A172 (cell line): Measurements from ENCODE around the gene CFAP65. TPM values are rescaled to one million over a fixed set of nuclear protein-coding genes. Genes with fewer than 3 reads are reported as not detected.

ENCODE experiments used
- DNase-seq: peaks from one replicate; pipeline ENCODE4 v3.0.0-alpha.2; 2015; ENCODE audit warnings: low spot score
- total RNA-seq: library from RNA; depleted of rRNA; stranded (reverse); fragments of >200 nt; shearing (Covaris generic); gene quantifications from 2 replicates; pipeline ENCODE4 v1.2.3, GENCODE V29; 2014

CFAP65 gene
- total RNA-seq, 1 experiment from 2014 or later, result 0.55 TPM

DNA sequence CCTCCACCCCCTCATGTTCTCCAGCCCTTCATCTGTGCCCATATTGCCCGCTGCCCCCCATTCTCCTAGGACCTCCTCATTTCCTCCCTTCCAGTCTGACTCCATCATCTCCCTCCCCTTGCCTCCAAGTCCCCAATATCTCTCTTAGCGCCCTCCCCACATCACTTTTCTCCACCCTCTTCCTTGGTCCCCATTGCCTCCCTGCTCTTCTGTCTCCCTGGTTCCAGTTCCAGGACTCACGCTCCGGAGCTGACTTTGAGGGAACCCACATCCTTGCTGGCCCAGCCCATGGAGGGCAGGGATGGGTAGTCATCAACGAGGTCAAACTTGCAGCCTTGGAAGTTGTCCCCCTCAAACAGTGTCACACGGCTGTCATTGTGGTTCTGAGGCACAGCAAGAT is 50.7 kb downstream of the CFAP65 start:
- no peak for DNase-seq

DNA sequence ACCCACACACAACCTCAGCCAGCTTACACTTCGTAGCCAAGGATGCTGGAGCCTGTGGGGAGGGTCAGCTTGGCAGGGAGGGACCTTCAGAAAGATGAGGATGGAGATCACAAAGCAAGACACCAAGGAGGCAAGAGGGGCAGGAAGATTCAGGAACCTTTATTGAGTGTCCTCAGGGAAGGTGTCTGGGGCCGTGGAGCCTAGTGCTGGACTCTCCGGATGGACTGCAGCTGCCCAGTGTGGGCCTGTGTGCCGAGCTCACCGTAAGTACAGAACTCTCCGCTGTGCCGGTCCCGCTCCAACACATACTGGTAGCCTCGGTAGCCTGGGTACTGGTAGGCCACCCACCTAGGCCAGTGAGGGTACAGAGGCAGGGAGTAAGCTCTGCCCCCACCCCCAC is 51.3 kb downstream of the CFAP65 start:
- no peak for DNase-seq

DNA sequence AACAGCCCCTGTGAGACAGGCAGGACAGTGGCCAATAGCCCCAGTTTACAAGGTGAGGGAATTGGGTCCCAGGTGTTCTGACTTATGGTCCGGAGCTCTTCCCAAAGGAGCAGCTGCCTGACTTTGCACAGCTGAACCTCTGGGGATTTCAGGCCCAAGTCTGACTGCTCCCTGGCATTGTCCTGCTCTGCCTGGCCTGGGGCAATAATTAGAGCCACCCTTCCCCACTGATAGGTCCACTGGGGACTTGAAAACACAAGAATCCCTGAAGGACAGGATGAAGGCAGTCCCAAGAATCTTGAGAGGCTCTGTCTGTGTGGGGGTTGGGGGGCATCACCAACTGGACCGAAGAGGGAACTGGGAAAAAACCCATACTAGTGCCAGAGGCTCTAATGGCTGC is 52.7 kb downstream of the CFAP65 start:
- no peak for DNase-seq

DNA sequence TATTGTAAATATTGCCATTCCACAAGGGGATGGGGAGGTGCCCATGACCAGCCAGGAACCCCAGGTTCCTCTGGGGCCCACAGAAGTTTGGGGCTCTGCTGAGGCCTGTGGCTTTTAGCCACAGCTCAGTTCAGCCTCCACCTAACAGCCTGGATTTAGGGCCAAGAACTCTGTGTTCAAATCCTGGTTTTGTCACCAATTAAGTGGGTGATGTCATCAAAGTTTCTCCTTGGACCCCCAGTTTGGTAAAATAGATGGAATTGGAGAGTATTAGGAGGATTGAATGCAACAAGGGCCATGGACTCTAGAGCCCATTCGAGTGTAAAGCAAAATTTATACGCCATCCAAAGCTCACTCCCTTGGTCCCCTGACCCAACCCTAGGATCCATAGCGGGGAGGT is 53.2 kb downstream of the CFAP65 start:
- no peak for DNase-seq

DNA sequence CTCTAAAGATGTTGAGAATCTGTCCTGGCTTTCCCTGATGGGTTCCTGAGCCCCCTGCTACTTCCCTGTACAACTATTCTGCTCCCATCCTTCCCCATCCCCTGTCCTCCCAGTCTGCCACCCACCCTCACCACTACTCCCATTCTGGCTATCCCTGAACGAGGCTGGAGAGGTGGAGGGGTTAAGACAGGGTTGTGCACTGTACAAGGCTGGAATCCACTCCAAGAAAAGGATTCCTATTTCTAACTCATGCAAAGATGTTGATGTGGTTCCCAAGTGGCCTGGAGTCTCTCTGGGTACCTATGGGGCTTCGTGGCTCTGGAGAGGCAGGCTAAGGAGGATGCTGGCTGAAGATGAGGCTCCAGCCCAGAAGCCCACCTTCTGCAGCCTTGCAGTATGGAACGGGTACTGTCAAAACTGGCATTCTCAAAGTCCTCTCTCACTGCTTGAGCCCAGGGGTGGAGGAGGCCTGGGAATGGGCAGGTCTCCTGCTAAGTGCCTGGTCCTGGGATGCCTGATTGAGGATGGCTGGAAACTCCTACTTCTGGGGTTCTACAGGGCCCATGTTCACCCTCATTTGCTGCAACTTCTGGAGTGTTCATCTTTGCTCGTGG is 55.1 kb downstream of the CFAP65 start:
- DNase-seq, result no peak

DNA sequence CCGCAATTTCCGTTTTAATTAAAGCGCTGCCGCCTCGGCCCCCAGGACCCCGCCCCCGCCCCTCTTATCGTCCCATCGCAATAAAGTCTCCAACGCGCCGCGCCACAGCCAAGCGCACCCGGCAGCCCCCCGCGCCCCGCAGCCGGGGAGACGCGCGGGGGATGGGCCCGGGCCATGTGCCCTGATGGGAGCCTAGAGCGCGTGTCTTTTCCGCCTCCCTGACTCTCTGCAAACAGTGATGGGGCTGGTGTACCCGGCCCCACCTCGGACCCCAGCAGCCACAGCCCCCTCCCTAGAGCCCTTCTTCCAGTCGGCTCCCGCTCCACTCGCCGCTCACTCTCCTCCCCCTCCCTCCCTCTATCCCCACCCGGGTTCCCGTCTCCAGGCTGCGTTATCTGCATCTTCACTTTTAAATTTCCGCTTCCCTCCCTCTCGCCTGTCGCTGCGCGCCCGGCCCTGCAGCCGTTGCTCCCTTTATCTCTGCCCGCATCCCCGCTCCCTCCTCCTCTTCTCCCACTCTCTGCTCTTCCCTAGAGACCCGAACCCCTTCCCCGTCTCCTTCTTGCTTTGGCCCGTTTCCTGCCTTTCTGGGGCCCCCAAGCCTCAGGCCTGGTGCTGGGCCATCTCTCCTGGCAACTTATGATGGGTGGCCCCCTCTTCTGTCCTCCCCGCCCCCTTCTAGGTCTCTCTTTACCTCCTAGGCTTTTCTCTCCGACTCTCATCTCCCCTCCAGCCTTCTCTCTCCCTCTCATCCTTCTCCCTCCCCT is 55.8 kb downstream of the CFAP65 start:
- no peak for DNase-seq

DNA sequence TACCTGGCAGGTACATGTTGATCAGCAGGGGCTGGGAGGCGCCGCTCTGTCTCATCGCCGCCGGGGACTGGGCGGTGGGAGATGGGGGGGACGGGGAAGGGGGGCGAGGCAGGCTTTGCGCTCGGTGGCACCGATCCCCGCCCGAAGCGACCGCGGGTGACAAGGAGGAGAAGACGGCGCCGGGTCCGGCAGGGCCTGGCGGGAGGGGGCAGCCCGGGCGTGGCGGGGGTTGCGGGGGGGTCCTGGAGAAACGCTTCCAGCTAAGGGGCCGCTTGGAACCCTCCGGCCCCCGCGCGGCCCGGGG is 56.3 kb downstream of the CFAP65 start, which contains the start of gene FEV:
Gene FEV (minus strand): TSS at position 164 of the 304 bp plus-strand sequence. CDS start 109 bp downstream, at position 55.
- no peak for DNase-seq

DNA sequence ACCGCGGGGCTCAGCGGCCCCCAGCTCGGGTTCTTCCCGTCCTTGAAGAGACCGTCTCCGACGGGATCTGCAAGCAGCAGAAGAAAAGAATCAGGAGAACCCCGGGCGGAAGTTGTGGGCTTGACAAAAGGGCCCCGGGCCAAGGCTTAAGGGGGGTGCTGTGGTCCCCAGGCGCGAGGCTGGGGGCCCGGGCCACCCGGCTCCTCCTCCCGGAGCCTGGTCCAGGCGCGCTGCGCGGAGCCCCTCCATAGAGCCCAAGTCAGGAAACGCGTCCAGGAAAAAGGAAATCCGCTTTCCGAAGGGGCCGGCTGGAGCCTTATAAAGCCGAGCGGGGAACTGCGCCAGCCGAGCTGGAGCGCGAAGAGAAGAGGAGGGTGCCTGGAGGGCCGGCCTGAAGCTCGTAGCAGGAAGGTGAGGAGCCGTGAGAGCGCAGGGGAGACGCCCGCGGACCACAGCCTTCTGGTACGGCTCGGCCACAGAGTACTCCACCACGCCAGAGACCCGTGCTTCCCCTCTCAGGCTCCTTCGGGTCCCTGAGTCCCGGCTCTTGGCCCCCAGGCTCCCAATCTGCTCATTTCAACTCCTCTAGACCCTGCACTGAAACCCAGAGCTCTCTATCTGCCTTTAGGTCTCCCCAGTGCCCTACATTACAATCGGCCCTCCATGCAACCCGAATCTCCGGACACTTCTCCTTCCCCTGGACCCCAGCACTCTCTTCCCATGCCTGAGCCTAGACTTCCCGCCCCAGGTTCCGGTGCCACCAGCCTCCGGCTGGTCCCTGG is 56.9 kb downstream of the CFAP65 start:
- DNase-seq, result no peak

DNA sequence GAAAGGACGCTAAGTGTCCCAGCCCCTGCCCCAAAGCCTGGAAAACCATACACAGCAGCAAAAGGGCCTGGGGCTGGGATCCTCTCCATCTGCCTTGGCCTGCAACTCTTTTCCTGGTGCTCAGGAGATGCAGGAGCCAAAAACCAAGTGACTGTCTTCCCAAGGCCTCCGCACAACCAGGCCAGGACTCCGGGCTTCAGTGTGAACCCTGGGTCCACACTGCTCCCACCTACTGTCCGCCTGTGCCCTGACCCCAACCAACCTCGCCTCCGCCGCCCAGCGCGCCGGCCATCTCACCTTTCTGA is 57.4 kb downstream of the CFAP65 start:
- DNase-seq, result no peak

DNA sequence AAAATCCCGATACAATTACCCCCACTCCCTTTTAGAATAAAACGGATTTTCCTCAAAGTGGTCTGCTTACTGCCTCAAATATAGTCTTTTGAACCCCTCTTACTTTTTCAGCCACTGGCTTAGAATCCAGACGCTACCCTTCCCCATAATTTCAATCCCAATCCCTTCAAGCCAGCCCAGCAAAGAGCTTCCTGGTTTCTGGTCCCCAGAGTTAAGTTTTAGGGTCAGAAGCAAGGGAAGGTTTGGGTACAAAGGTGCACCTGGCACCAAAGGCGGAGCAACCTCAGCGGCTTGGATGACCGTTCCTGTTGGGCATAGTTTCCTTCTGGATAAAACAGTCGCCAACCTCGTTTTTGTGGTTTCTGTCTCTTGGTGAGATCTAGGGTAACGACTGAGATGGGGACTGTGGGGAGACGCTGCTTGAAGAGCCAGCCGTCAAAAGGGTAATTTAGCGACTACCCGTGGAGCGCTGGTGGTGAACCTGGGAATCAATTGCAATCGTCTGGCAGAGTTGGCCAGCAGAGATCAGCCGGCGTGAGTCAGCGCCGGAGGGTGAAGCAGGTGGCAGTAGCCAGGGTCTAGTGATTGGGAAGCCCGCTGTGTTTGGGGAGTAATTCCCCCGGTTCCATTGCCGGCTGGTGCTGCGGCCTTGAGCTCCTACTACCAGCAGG is 57.9 kb downstream of the CFAP65 start:
- DNase-seq, result no peak

DNA sequence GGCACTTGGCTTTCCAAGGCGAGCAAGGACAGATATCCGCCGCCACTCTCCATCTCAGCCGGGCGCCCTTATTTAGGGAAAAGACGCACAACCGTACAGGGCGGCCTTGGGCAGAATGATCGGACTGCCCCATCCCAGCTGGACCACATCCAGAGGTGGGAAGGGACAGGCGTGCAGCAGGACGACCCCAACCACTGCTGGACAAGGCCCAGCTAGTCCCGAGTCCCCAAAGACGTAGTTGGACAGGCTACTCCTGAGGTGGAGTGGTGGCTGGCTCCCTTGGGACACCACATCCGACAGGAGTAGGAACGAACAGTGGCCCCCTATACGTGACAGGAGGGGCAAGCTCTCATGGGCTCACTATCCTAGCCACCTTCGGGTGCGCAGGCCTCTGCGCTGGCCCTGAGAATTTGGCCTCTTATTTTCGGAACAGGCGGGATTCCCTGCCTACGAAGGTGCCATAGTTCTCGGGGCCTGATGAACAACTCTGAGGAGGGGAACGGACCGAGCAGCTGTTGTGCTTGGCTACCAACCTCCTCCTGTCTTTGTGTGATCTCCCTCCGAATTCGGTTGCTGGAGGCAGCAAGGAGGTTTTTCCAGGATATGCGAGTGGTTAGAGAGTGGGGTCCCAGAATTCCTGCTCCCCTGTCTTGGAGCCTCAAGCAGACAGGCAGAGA is 58.6 kb downstream of the CFAP65 start:
- DNase-seq, result no peak

DNA sequence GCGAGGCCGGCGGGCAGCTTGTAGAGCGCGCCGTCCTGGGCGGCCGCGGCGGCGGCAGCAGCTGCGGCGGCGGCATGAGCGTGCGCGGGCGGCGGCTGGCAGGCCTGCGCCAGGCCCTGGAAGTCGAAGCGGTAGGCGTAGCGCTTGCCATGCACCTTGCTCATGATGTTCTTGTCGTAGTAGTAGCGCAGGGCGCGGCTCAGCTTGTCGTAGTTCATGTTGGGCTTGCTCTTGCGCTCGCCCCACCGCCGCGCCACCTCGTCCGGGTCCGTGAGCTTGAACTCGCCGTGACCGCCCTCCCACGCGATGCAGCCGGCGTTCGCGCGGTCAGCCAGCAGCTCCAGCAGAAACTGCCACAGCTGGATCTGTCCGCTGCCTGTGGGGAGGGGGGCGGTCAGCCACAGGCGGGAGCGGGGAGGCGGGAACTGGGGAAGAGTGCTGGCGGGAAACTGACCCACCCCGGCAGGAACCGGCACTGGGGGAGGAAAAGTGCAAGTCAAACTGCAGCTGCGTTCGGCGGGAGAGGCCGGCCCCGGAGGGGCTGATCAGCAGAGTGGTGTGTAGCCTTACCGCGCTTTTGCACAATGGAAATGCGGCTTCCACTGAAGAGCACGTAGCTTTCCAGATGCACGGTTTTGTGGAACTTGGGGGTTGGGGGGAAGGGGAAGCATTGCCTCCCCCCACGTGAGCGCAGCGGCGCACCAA is 59.3 kb downstream of the CFAP65 start:
- DNase-seq, result no peak

DNA sequence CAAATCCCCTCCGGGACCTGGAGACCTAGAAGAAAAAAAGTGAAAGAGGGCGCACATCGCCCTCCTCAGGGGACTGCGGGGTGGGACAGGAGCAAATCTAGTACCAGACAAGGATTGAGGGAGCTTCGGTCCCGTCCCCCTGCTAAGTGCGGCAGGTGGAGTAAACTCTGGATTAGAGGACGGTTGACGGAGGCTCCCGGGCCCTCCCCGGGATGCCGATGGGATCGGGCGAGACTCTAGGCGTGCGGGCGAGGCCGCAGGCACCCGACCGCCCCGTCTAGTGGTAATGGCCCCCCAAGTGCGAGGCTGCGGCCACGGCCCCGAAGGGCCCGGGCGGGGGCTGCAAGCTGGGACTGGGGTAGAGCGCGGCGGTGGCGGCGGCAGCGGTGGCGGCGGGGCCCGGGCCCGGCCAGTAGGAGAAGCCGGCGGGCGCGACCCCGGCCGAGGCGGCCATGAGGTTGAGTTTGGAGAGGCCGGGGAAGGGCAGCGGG is 59.9 kb downstream of the CFAP65 start:
- DNase-seq, result no peak

DNA sequence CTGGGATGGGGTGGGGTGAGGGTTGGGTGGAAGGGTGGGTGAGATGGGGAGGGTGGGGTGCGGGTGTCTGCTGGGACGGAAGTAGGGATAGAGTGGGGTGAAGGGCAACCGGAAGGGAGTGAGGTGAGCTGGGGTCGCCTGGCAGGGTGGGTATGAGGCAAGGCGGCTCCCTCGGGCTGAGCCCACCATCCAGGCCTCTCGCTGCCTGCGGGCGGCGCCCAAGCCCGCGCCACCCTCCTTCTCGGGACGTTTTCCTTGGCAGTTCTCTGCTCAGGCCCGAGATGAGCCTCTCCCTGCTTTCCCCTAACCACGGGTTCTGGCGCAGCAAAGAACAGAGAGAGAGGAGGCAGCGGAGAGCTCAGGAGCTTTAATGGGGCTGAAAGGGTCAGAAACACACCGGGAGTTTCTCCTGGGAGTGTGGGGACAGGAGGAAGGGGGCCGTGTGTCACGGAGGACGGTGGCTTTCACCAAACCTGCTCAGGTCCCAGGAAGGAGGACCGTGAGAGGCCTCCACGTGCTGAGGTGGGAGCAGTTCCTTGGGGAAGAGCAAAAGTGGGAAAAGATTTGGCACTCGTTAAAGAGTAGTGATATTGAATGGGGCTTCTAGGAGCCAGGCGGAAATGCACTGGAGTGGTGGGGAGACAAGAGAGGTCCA is 60.5 kb downstream of the CFAP65 start:
- no peak for DNase-seq

DNA sequence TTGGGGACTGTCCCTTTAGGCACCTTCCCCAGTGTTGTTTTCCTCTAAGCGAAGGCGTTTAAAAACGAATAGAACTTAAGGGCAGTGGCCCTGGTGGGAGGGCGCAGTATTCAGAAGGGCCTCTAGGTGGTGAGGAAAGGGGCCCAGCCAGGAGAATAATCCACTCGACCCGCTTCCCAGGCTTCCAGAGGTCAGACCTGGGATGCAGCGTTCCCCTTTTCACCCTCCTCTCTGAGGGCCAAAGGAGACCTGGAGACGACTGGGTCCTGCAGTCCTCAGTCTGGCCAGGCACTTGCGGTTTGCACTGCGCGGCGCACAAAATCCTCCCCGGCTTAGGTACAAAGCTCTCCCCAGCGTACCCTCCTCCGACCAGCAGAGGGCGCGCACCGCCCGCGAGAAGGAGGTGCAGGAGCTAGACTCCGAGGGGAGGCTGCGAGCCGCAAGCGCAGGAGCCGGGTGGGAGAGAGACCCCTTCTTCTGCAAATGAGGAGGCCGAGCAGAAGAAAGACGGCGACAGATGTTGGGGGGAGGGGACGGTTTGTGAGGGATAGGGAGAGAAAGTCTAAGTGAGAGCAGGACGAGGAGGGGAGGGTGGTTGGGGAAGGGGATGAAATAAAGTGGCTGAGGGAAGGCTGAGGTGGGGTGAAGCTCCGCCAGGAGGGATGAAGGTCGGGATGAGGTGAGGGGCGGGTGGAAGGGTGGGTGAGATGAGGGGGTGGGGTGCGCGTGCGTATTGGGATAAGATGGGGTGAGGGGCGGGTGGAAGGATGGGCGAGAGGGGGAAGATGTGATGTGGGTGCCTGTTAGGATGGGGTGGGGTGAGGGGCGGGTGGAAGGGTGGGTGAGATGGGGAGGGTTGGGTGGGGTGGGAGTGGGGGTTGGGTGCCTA is 61.2 kb downstream of the CFAP65 start:
- peak; percentile 64 for DNase-seq

DNA sequence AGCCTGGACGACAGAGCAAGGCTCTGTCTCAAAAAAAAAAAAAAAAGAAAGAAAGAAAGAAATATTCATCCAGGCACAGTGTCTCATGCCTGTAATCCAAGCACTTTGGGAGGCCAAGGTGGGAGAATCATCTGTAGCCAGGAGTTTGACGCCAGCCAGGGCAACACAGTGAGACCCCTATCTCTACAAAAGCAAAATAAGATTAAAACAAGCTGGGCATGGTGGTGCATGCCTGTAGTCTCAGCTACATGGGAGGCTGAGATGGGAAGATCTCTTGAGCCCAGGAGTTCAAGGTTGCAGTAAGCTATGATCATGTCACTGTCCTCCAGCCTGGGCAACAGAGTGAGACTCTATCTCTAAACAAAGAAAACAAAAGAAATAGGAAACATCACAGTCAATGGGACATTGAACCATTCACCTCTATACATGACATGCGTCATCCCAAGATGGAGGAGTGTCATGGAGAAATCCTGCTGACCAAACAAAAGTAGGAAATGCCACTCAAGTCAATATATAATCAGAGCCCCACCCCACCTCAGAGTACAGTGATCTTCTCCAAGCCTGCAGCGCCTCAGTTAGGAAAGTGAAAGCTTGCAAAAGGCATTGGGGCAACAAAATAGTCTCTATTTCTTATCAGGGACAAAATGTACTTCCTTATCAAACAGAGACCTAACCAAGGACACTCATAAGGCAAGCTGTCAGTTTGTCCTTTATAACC is 66.1 kb downstream of the CFAP65 start:
- DNase-seq, result no peak

DNA sequence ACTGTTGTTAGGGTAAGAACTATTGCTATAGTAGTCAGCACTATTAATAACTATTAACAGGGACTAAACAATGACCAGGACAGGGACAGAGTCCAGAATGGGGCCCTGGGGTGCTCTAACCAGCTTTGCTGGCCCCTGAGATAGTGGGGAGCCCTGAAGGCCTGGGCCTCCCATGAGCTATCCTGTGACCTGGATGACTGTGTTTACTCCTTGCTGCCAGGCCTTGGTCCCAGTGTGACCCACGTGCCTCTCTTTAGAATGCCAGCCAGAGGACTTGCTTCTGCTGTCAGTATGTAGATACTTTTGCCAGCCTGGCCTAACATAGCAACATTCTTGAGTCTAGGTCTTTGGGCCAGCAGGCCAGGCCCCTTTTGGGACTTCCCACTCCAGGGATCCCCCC is 70.4 kb downstream of the CFAP65 start:
- DNase-seq, result no peak

DNA sequence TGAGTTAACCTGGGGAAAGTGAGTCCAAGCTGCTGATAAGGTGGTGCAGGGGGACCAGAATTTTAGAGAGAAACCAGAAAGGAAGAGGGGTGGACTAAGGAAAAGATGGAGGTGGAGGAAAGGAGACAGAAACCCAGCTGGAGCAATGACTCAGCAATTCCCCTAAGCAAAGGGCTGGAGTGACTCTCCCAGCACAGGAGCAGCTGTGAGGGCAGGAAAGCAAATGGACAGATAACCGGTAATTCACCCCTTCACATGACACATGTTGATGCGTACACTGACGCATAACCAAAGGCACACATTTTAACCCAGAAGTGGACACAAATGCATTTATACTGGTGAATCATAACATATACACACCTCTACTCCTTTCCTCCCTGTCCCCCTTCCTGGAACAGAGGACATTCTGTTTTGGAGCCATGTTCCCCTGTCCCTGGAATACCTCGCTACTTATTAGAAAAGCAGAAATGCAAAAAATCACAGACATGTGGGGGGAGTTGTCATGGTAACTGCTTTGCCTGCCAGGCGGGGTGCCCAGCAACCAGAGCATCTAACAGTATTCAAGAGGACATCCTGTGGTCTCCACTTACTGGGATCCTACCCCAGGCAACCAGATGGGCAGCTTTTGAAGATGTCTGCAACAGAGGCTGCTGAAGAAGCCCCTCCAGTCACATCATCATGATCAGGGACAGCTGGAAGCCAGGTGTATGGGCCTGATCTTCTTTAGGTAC is 77.1 kb downstream of the CFAP65 start:
- peak; percentile 96 for DNase-seq
